Heart right ventricle (tissue), 16 donors: ENCODE measurements around the gene LUC7L. TPM values are rescaled to one million over a fixed set of nuclear protein-coding genes. Genes with fewer than 3 reads are reported as not detected.

Source experiments
- ATAC-seq, 8 donors: fragments of 200-7000 bp; cut with Tn5 transposase; one replicate each; pipeline ENCODE4 v1.9.1; 2020; ENCODE audit warnings: mild to moderate bottlenecking in 8 of 8, moderate library complexity in 8 of 8, moderate number of reproducible peaks in 1 of 8
- DNase-seq, 2 donors: peaks; one replicate each; pipeline ENCODE4 v3.0.0-alpha.2; 2020
- H3K27ac ChIP-seq, 10 donors: fragments of 200-600 bp; sonication (generic) in 2 of 10; one replicate each; pipeline versions ENCODE4 v1.5.0 to v1.8.0; 2020 to 2022; ENCODE audit warnings: mild to moderate bottlenecking in 3 of 10
- H3K27me3 ChIP-seq, 7 donors: fragments of 200-600 bp; one replicate each; pipeline ENCODE4 v1.8.0; 2021 to 2022; ENCODE audit warnings: mild to moderate bottlenecking in 2 of 7
- H3K36me3 ChIP-seq, 9 donors: fragments of 200-600 bp; sonication (generic) in 1 of 9; one replicate each; pipeline versions ENCODE4 v1.5.0 to v1.8.0; 2020 to 2022; ENCODE audit warnings: mild to moderate bottlenecking in 2 of 9
- H3K4me1 ChIP-seq, 9 donors: fragments of 200-600 bp; sonication (generic) in 1 of 9; one replicate each; pipeline versions ENCODE4 v1.5.0 to v1.8.0; 2020 to 2022; ENCODE audit warnings: mild to moderate bottlenecking in 4 of 9
- H3K4me3 ChIP-seq, 10 donors: fragments of 200-600 bp; sonication (generic) in 2 of 10; one replicate each; pipeline versions ENCODE4 v1.5.0 to v1.8.0; 2020 to 2022; ENCODE audit warnings: mild to moderate bottlenecking in 7 of 10, moderate library complexity in 2 of 10
- H3K9me3 ChIP-seq, 11 donors: fragments of 200-600 bp in 10 of 11; sonication (generic) in 2 of 11; one replicate each; pipeline versions ENCODE4 v1.5.0 to v1.8.0; 2013 to 2022; ENCODE audit warnings: mild to moderate bottlenecking in 2 of 11, control low read depth in 1 of 11, moderate library complexity in 1 of 11
- WGBS, 2 donors: extraction: QIAGEN DNeasy Blood & Tissue Kit; methylation state at CpG; one replicate each; pipeline ENCODE4 v1.1.7; 2013; ENCODE audit warnings: inconsistent platforms in 1 of 2; 5-methylcytosine and 5-hydroxymethylcytosine counted together
- intact Hi-C, 10 donors: fragments of 100-400 bp; cut with DNase I; formaldehyde crosslinking; loops; one replicate each; pipeline versions ENCODE4 v1.11.1 to v1.14.2; 2022
- polyA plus RNA-seq, 2 donors: library from polyadenylated mRNA; stranded (reverse); fragments of 200-250 nt; gene quantifications; one replicate each; pipeline ENCODE4 v1.2.3, GENCODE V29; 2013
- total RNA-seq, 10 donors: library from RNA; stranded (reverse); fragmentation: NEBNext Ultra II Directional in 3 of 10; extraction: Animal tissue kit (Norgen Biotek cat#: 25700) in 3 of 10; gene quantifications; one replicate each; pipeline versions ENCODE4 v1.2.1 to v1.2.4, GENCODE V29; 2021 to 2023
- TF ChIP-seq, protein P1 (sequence below), 9 donors: fragments of 200-600 bp; sonication (generic) in 2 of 9; IDR thresholded peaks; one replicate each; pipeline versions ENCODE4 v1.5.0 to v1.8.0; 2021 to 2022; ENCODE audit warnings: antibody characterized with exemption in 9 of 9, mild to moderate bottlenecking in 5 of 9, moderate library complexity in 1 of 9
- donor health status: Arrhythmogenic right ventricular cardiomyopathy.
- donor health status: ischemic (EF 13 %, LVEDD 7.1; RV severe dilation, severe dysfunction).
- donor health status: healthy with polysubstance abuse.
- donor health status: DM: no; HTN: yes; CAD: no.
- donor health status: DM: no; HTN: no; CAD: no.
- donor health status: ischemic (EF 25% LVEDD 6.9; RV normal size, moderate dysfunction).
- donor health status: ischemic (EF 25% LVEDD 5.7; RV mildly dilated, moderate dysfunction).
- donor health status: healthy.
- donor health status: DM: yes; HTN: yes; CAD: no.
- donor health status: Ischemic cardiomyopathy.
- donor health status: ischemic (EF 35%, LVEDD 5.7; RV mildly dilated, moderate dysfunction).
- donor health status: nonischemic (EF 11% LVEDD 7.7; RV severe dilation, severe dysfunction).
- donor health status: DM: yes; HTN: yes; CAD: no.
- donor health status: PGD.
- donor health status: ischemic (EF 29% LVEDD 5.4; RV normal size, mild dysfunction).
- donor health status: nonischemic (EF 23%, LVEDD 6.1; RV moderate dilation, normal function).

LUC7L gene
- total and polyA plus RNA-seq, 12 donors: 14.4 to 139 (median 20.8) TPM

DNA sequence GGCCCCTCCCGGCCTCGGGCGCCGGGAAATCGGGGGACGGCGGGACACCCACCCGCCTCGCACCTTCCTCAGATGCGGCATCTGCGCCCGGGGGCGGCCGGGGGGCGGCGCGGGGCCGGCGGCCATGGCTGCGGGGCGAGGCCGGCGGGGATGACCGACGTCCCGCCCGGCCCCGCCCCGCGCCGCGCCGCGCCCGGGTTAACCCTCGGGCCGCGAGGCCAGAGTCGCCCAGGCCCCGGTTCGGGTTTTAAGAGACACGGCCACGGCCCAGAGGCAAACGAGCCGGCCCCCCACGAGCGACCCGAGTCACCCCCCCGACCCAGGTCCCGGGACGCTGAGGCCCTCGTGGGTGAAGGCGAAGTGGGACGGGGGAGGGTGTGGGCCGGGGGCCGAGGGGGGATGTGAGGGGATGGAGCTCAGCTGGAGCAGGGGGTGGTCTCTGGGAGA, 46.6 kb upstream of the LUC7L start, which contains the start of gene RGS11:
RGS11 (minus strand) TSS at position 159 of the 447 bp plus-strand sequence; CDS start at position 126, 33 bp downstream.
- Histone ChIP-seq H3K36me3 (no peaks in the 10 kb centered on the region), H3K9me3 (no peaks in the 10 kb centered on the region), H3K4me3 (peak within 1 kb of the TSS in 9 of 10 donors; percentile 40 to 64 (median 59)), H3K4me1 (peaks cover 0 to 30% (median 17%) of the 10 kb centered on the region in 9 donors), H3K27ac (peak within 1 kb of the TSS in 1 of 10 donors; percentile 28), H3K27me3 (peaks cover 0 to 48% (median 10%) of the 10 kb centered on the region in 7 donors)
- TF ChIP-seq, protein P1, sequence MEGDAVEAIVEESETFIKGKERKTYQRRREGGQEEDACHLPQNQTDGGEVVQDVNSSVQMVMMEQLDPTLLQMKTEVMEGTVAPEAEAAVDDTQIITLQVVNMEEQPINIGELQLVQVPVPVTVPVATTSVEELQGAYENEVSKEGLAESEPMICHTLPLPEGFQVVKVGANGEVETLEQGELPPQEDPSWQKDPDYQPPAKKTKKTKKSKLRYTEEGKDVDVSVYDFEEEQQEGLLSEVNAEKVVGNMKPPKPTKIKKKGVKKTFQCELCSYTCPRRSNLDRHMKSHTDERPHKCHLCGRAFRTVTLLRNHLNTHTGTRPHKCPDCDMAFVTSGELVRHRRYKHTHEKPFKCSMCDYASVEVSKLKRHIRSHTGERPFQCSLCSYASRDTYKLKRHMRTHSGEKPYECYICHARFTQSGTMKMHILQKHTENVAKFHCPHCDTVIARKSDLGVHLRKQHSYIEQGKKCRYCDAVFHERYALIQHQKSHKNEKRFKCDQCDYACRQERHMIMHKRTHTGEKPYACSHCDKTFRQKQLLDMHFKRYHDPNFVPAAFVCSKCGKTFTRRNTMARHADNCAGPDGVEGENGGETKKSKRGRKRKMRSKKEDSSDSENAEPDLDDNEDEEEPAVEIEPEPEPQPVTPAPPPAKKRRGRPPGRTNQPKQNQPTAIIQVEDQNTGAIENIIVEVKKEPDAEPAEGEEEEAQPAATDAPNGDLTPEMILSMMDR (IDR thresholded peaks at IDR 0.05): no peak
- intact Hi-C loops: no loop called here
- 3 to 4% methylated on average over 40 to 51 of the region's 56 CpGs for WGBS, 2 donors
- peak in 1 of 2 donors; percentile 27 for DNase-seq
- peak in 3 of 8 donors; percentile 22 to 46 (median 27) for ATAC-seq

DNA sequence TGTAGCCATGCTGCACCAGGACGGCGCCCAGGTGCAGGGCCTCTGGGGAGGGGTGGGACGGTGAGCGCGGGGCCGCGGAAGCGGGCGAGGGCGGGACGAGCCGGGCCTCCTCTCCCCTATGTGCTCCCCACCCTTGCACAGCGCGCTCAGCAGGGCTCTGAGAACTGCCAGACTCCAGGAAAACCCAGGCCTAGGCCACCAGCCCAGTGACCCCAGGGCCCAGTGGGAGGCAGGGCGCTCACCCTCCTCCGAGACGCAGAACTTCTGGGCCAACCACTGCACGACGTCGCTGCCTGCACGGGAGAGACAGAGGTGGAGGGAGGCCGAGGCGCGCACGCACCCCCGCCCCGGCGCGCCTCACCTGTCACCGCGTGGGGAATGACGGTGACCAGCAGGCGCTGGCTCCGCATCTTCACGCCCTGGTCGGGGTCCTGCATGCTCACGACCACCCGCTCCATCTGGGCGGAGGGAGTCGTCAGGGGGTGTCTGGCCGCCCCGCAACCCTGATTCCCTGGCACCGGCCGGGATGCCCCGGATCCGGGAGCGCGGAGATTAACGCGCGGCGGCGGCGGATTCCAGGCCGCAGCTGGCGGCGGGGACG, 45.9 kb upstream of the LUC7L start:
- Histone ChIP-seq H3K4me1 (peaks cover 0 to 27% (median 14%) of the 10 kb centered on the region in 9 donors), H3K9me3 (no peaks in the 10 kb centered on the region), H3K4me3 (peak overlapping the region in 9 of 10 donors; percentile 40 to 64 (median 59)), H3K36me3 (no peaks in the 10 kb centered on the region), H3K27ac (peak overlapping the region in 1 of 10 donors; percentile 9), H3K27me3 (peaks cover 0 to 44% (median 7%) of the 10 kb centered on the region in 7 donors)
- 2 to 3% methylated on average over 35 to 58 of the region's 58 CpGs for WGBS, 2 donors
- intact Hi-C loops: no loop called here
- TF ChIP-seq, protein P1 (IDR thresholded peaks at IDR 0.05): no peak
- ATAC-seq (peak in 4 of 8 donors; percentile 3 to 23 (median 10)), DNase-seq (peak in 1 of 2 donors; percentile 13)

DNA sequence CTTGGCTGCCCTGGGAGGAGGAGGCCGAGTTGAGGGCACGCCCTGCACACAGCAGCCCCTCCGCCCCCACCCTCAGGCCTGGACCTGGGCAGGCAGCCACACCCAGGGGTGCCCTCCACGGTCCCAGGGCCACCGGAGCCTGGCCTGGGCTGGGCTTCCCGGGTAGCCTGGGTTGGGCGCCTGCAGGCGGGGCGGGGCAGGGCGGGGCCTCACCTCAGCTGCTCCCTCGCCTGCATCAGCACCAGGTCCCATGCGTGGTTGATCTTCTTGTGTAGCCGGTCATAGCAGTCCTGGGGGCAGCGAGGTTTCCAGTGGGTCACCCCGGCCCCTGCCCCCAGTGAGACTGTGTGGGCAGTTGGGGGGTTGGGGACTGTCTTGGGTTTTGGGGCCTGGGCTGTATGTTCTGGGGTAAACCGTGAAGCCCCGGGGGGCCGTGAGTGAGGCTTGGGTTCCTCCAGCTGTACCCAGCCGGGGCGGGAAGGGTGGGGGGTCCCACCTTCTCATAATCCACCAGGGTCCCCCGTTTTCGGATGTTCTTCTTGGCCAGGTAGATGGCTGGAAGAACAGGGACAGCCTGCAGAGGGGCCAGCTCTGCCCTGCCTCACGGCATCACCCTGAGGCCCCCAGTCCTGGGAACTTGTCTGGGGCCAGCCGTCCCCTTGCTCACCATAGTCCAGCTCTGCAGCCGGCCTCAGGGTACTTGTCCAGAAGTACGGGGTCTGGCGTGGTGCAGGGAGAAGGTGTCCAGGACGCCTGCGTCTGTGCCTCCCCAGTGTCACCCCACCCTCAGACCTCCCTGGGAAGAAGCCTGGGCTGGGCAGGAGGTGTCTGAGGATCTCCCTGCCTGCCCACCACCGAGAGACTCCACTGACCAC, 44.5 kb upstream of the LUC7L start:
- TF ChIP-seq, protein P1 (IDR thresholded peaks at IDR 0.05): no peak
- Histone ChIP-seq H3K36me3 (no peaks in the 10 kb centered on the region), H3K9me3 (no peaks in the 10 kb centered on the region), H3K4me1 (peaks cover 0 to 19% (median 8%) of the 10 kb centered on the region in 9 donors), H3K27me3 (peaks cover 0 to 31% (median 7%) of the 10 kb centered on the region in 7 donors), H3K27ac (no peak overlapping the region), H3K4me3 (no peak overlapping the region)
- DNase-seq (no peak), ATAC-seq (peak in 2 of 8 donors; percentile 8 to 9)
- intact Hi-C loops: no loop called here
- WGBS, 2 donors: 83 to 87% methylated on average over 30 of the region's 30 CpGs
